Measurements from ENCODE around the gene DGUOK.

DNA sequence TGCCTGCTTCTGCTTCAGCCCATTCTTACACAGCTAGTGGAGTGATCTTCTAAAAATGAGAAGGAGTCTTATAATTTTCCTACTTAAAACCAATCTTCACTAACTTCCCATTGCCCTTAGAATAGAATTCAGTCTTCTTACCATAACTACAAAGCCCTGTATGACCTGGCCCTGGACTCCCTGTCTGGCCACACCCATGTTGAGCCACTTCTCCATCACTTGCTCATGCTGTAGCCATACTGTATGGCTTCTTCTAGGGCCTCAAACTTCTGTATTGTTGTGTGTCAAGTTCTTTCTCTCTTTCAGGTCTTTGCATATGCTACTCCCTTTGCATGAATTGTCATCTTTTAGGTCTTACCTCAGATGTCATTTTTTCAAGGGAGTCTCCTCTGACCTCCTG lies 11.2 kb downstream of the DGUOK start:
- TF ChIP-seq, protein P1, sequence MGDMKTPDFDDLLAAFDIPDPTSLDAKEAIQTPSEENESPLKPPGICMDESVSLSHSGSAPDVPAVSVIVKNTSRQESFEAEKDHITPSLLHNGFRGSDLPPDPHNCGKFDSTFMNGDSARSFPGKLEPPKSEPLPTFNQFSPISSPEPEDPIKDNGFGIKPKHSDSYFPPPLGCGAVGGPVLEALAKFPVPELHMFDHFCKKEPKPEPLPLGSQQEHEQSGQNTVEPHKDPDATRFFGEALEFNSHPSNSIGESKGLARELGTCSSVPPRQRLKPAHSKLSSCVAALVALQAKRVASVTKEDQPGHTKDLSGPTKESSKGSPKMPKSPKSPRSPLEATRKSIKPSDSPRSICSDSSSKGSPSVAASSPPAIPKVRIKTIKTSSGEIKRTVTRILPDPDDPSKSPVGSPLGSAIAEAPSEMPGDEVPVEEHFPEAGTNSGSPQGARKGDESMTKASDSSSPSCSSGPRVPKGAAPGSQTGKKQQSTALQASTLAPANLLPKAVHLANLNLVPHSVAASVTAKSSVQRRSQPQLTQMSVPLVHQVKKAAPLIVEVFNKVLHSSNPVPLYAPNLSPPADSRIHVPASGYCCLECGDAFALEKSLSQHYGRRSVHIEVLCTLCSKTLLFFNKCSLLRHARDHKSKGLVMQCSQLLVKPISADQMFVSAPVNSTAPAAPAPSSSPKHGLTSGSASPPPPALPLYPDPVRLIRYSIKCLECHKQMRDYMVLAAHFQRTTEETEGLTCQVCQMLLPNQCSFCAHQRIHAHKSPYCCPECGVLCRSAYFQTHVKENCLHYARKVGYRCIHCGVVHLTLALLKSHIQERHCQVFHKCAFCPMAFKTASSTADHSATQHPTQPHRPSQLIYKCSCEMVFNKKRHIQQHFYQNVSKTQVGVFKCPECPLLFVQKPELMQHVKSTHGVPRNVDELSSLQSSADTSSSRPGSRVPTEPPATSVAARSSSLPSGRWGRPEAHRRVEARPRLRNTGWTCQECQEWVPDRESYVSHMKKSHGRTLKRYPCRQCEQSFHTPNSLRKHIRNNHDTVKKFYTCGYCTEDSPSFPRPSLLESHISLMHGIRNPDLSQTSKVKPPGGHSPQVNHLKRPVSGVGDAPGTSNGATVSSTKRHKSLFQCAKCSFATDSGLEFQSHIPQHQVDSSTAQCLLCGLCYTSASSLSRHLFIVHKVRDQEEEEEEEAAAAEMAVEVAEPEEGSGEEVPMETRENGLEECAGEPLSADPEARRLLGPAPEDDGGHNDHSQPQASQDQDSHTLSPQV (IDR thresholded peaks at IDR 0.05): no peak
- TF ChIP-seq POLR2AphosphoS5 (IDR thresholded peaks at IDR 0.05; ENCODE audit: low read length) (no peak), SMC3 (IDR thresholded peaks at IDR 0.05; ENCODE audit: borderline replicate concordance, low read length) (no peak), JUNB (IDR thresholded peaks at IDR 0.05) (no peak), BMI1 (IDR thresholded peaks at IDR 0.05; ENCODE audit: borderline replicate concordance) (no peak), EGR1 (IDR thresholded peaks at IDR 0.05; ENCODE audit: borderline replicate concordance in 1 of 2, low read depth in 2 of 2, low read length in 2 of 2) (no peak), CBX3 (IDR thresholded peaks at IDR 0.05; ENCODE audit: borderline replicate concordance, low read depth) (no peak), FOXK2 (IDR thresholded peaks at IDR 0.05) (no peak), HCFC1 (IDR thresholded peaks at IDR 0.05; ENCODE audit: low read length) (no peak), CREB1 (IDR thresholded peaks at IDR 0.05; ENCODE audit: low read depth) (no peak)
- TF ChIP-seq, protein P2, sequence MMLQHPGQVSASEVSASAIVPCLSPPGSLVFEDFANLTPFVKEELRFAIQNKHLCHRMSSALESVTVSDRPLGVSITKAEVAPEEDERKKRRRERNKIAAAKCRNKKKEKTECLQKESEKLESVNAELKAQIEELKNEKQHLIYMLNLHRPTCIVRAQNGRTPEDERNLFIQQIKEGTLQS (IDR thresholded peaks at IDR 0.05; ENCODE audit: borderline replicate concordance, extremely low read depth, low read depth, low read length): no peak
- TF ChIP-seq, protein P3, sequence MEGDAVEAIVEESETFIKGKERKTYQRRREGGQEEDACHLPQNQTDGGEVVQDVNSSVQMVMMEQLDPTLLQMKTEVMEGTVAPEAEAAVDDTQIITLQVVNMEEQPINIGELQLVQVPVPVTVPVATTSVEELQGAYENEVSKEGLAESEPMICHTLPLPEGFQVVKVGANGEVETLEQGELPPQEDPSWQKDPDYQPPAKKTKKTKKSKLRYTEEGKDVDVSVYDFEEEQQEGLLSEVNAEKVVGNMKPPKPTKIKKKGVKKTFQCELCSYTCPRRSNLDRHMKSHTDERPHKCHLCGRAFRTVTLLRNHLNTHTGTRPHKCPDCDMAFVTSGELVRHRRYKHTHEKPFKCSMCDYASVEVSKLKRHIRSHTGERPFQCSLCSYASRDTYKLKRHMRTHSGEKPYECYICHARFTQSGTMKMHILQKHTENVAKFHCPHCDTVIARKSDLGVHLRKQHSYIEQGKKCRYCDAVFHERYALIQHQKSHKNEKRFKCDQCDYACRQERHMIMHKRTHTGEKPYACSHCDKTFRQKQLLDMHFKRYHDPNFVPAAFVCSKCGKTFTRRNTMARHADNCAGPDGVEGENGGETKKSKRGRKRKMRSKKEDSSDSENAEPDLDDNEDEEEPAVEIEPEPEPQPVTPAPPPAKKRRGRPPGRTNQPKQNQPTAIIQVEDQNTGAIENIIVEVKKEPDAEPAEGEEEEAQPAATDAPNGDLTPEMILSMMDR (IDR thresholded peaks at IDR 0.05 in 2 of 3, conservative IDR thresholded peaks at IDR 0.05 in 1 of 3; ENCODE audit: control insufficient read depth in 2 of 3, extremely low read depth in 1 of 3, insufficient read depth in 1 of 3, low read depth in 3 of 3, low read length in 3 of 3): no peak
- TF ChIP-seq, protein P4, sequence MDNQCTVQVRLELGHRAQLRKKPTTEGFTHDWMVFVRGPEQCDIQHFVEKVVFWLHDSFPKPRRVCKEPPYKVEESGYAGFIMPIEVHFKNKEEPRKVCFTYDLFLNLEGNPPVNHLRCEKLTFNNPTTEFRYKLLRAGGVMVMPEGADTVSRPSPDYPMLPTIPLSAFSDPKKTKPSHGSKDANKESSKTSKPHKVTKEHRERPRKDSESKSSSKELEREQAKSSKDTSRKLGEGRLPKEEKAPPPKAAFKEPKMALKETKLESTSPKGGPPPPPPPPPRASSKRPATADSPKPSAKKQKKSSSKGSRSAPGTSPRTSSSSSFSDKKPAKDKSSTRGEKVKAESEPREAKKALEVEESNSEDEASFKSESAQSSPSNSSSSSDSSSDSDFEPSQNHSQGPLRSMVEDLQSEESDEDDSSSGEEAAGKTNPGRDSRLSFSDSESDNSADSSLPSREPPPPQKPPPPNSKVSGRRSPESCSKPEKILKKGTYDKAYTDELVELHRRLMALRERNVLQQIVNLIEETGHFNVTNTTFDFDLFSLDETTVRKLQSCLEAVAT (IDR thresholded peaks at IDR 0.05): no peak

Measured in GM12878 (cell line).